Left renal pelvis (tissue), 4 donors: ENCODE data around the gene SCGB3A2. TPM values are rescaled to one million over a fixed set of nuclear protein-coding genes. Genes with fewer than 3 reads are reported as not detected.

Experiments used
- DNase-seq, 4 donors: peaks; one replicate each; pipeline ENCODE4 v3.0.0-alpha.2; 2013; ENCODE audit warnings: low read depth in 4 of 4, low spot score in 3 of 4
- polyA plus RNA-seq, 4 donors: library from polyadenylated mRNA; unstranded; fragments of 120-200 nt; gene quantifications; one replicate each; pipeline ENCODE4 v1.2.1, GENCODE V29; 2013; ENCODE audit not compliant: insufficient read length in 4 of 4

Gene SCGB3A2, protein sequence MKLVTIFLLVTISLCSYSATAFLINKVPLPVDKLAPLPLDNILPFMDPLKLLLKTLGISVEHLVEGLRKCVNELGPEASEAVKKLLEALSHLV
- 1 to 10 TPM in 2 of 4 donors, not detected in 2; 6.9 to 7.1 TPM for polyA plus RNA-seq

GRCh38 chr5:147878066-147878759 lies at the start of gene SCGB3A2:
SCGB3A2 (plus strand) TSS chr5:147878711; CDS start chr5:147878804, 93 bp downstream.
- DNase-seq = no peak

- no peak for DNase-seq
Measured at GRCh38 chr5:147830035-147830434, 48.5 kb upstream of the SCGB3A2 start.

GRCh38 chr5:147831465-147831864 lies 47.0 kb upstream of the SCGB3A2 start, which contains the start of gene SPINK1:
SPINK1 (minus strand) TSS chr5:147831671; CDS start chr5:147831577, 94 bp downstream.
- no peak for DNase-seq

DNA sequence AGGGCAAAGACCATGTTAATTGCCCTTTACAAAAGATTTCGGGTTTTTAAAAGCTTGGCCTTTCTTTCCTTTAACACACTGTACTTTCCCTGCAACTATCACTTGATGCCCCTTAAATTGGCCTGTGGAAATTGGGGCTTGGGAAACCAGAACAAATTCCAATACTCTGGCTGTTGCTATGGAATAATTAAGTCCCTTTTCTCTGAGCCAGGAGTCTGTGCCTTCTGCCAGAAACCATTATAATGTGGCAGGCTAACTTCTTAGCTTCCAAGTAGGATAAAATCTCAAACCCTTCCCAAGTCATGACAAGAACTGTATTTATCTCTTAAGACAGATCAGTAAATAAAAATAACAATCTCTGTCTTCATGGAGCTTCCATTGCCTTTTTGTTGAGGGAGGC lies 46.0 kb upstream of the SCGB3A2 start:
- DNase-seq = no peak

DNA sequence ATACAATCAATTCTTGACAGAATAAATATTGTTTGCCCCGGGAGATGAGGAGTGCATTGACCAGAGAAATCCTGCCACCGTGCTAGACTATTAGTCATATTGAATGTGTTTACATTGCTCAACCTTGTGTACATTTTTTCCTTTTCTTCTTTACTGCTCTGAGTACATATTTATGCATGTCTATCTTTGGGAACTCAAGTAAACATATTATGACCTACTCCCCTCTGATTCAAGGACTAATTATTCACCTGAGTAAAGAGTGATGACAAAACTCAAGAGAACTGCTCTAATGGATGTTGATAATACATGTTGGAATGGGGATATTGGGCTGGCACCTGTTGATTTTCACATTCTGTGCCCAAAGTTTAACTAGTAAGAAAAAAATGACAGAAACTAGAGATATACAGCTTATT lies 43.1 kb upstream of the SCGB3A2 start:
- no peak for DNase-seq

- no peak for DNase-seq
Measured at GRCh38 chr5:147836439-147836838, 42.1 kb upstream of the SCGB3A2 start.

GRCh38 chr5:147842869-147843268 lies 35.6 kb upstream of the SCGB3A2 start:
- DNase-seq = no peak

GRCh38 chr5:147844846-147845245 lies 33.7 kb upstream of the SCGB3A2 start:
- no peak for DNase-seq

DNA sequence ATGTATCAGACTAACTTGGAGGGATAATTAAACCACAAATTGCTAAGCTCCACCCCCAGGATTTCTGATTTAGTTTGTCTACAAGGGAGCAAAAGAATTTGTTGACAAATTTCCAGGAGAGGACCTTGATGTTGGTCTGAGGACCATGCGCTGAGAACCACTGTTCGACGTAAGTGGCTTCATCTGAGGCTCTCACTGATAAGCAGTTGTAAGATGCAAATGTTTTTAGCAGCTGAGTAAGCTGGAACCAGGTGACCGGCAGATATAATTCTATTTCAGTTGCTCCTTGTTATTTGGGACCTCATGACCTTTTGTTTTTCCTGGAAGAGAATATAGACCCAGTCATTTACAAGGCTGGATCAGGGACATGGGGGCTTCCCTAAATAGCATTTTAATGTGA lies 32.9 kb upstream of the SCGB3A2 start:
- no peak for DNase-seq

GRCh38 chr5:147849226-147849625 lies 29.3 kb upstream of the SCGB3A2 start:
- no peak for DNase-seq

GRCh38 chr5:147851578-147851977 lies 26.9 kb upstream of the SCGB3A2 start:
- DNase-seq = no peak

DNA sequence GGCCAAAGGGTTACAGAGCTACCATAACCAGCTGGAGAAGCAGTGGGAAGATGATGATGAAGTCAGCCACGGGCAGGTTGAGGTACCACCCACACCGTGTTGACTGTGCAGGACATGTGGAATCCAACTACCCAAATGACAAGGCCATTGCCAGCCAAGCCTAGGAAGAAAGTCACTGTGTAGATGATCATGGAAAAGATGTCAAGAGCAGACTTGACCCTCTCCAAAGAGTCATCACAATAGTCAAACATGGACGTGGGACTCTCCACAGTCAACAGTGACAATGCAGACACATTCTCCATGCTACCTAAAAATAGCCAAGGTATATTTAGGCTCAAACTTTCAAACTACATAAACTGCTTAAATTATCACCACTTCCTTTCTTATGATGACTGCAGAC lies 26.1 kb upstream of the SCGB3A2 start:
- no peak for DNase-seq

DNA sequence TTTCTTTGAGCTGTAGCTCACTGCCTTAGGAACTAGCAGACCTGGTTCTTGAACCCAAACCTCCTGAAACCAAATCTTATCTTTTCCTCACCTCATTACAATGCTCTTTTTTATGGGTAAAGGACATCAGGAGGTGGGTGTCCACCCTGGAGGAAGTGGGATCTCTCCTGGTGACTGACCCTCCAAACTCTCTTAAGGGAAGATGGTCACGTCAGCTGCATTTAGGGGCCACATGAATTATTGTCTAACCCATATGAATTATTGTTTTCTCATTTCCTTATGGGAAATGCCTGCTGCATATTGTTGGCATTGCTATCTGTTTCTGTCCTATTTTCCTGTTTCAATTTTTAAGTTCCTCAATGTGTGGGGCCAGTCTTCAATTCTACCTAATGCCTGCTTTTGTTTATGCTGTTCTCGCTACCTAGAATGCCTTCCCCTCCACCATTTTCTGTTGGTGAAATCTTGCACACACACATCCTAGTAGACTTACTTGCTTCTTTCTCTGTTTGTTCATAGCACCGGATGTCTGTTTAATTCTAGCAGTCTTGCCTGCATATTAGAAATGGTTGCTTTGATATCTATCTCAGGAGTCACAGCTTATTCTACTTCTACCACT lies 25.0 kb upstream of the SCGB3A2 start:
- DNase-seq = no peak

- DNase-seq = no peak
Measured at GRCh38 chr5:147854331-147854730, 24.2 kb upstream of the SCGB3A2 start.

DNA sequence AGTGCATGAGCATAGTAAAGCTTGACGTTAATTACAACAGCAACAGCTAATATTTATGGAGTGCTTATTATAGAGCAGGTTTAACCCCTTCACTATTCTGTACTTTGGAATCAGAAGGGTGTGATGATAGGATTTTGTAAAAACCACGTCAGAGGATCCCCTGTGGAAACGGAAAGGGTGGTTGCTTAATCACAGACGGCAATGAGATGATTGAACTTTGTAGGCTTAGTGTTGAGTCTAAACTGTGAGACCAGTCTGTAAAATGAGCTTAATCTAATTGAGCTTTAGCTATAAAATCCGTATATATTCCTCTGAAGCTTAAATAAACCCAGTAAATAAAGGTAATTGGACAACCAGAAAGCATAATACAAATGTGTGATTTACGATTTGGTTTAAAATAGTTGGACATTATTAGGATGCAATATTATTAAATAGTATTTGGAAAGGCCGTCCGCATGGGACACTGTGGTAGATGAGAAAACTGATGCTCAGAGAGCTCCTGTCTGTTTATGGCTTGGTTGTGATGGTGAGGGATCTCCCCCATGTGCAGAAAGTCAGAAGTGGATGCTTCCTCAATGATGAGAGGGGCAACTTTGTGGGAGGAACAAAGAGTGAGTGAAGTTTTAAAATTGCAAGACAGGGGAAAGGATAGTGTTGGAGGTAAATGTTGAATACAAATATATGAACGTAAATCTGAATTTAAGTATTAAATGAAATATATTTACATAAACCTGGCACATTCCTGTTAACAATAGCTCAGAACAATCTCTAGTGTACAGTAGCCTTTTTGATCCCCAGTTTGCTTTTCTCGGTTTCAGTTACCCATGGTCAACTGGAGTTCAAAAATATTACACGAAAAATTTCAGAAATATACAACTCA lies 23.4 kb upstream of the SCGB3A2 start:
- no peak for DNase-seq

- no peak for DNase-seq
Measured at GRCh38 chr5:147855774-147856069, 22.8 kb upstream of the SCGB3A2 start.

DNA sequence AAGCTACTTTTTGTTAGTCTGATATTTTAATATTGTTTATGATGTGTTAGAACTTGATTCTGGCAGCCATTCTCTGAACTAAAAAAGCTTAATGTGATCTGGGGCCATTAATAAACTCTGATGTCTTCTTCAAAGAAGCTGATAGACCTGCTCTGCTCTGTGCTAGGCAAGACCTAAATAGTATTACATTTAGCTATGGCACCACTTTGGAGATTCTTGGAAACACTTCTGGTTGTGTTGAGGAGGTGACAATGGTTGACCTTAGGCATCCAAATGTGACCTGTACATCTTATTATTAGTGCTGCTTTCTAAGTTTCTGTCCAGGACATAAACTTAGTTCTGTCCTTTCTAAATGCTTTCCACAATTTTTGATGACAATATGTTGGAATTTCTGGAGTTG lies 21.7 kb upstream of the SCGB3A2 start:
- no peak for DNase-seq

GRCh38 chr5:147857302-147858129 lies 21.0 kb upstream of the SCGB3A2 start:
- DNase-seq = peak in 3 of 4 donors; percentile 28 to 37 (median 36)

DNA sequence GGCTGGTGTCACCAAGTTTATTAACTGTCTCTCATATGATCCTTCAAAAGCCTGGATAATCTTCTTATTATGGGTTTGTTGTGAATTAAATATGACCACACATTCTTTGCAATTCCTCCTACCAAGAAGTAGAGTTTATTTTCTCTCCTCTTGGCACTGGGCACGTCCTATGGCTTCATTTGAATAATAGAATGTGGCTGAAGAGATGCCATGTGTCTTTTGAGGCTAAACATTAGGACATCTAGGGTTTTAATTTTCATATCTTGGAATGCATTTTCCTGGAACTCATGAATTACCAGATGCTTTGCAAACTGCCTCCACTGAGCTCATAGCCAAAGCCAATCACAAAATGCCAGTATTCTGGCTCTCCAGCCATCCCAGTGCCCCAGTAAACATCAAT lies 19.9 kb upstream of the SCGB3A2 start:
- no peak for DNase-seq

DNA sequence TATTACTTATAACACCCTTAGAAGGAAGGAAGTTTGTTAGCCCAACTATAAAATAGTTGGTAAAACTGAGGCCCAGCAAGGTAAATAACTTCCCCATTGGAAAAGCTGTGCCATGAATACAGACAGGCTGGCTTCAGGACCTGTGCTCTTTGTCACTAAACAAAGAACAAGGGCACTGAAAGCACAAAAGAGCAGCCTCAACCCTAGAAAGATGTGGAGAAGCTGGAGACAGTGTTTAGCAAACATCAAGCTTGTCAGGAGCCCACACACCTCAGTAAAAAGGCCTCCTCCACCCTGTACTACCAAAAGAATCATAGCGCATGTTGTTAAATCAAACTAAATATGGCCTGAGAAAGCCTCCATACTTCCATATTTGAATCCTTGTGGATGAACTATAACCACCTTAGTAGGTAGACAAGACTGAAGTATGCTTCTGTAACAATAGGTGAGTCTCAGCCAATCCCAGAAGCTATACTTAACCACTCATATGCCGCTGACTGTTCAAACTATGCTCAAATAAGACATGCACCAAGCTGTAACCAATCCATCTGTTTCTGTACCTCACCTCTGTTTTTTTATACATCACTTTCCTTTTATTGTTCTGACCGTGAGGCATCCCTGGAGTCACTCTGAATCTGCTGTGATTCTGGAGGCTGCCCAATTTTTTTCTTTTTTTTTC lies 18.4 kb upstream of the SCGB3A2 start:
- DNase-seq = no peak
